HCT116 (cell line): Measurements from ENCODE around the gene ARFGAP3. TPM values are rescaled to one million over a fixed set of nuclear protein-coding genes. Genes with fewer than 3 reads are reported as not detected.

Source experiments
- ATAC-seq: fragments of 200-7000 bp; cut with Tn5 transposase; 2 replicates; pipeline ENCODE4 v1.9.1; 2020; ENCODE audit warnings: mild to moderate bottlenecking, moderate library complexity
- BruUV-seq: library from RNA; stranded (reverse); fragments of 400-500 nt; replicated peaks from 2 replicates; lab custom pipeline; 2021; lab: Mats Ljungman, UMichigan
- CTCF ChIA-PET: fragments of 300-600 bp; sonication (Branson Sonifier 250); formaldehyde crosslinking; loops from one replicate; lab custom pipeline; 2021; ENCODE audit warnings: antibody characterized with exemption; lab: Charles Lee
- POLR2A ChIA-PET: fragments of 300-600, 350-600 bp; sonication (Branson Sonifier 250); formaldehyde crosslinking; loops from one replicate; lab custom pipeline; 2021; ENCODE audit warnings: antibody characterized with exemption; lab: Charles Lee
- RAD21 ChIA-PET, 2 experiments: fragments of 300-600 bp; sonication (Branson Sonifier 250); formaldehyde crosslinking; loops; one replicate each; lab custom pipeline; 2023; ENCODE audit warnings: low total read pairs in 2 of 2; ENCODE audit not compliant: uncharacterized antibody in 2 of 2, unreplicated experiment in 2 of 2, low non-redundant PET in 1 of 2; lab: Charles Lee
- DNase-seq: peaks from one replicate; pipeline ENCODE4 v3.0.0-alpha.2; 2010; ENCODE audit warnings: low read depth, low spot score
- H2AFZ ChIP-seq: fragments of 200-600 bp; shearing (Covaris generic), sonication (generic); 2 replicates; pipeline ENCODE4 v1.6.1; 2017; ENCODE audit warnings: low read depth, mixed run types, mixed read lengths, antibody characterized with exemption, low read length; ENCODE audit not compliant: poor library complexity, severe bottlenecking
- H3K27ac ChIP-seq: 2 replicates; pipeline ENCODE4 v1.5.1; 2012; ENCODE audit warnings: low read depth, low read length
- H3K27me3 ChIP-seq: fragments of 200-600 bp; sonication (generic); 2 replicates; pipeline ENCODE4 v1.6.1; 2016; ENCODE audit warnings: mixed run types, low read length, mixed read lengths; ENCODE audit not compliant: insufficient read depth
- H3K36me3 ChIP-seq, 2 experiments: fragments of 200-500 bp in 1 of 2; fragments of 200-600 bp in 1 of 2; sonication (Bioruptor generic) in 1 of 2; sonication (generic) in 1 of 2; 2 replicates each; pipeline versions ENCODE4 v1.5.1 to v1.6.1; 2014 to 2016; ENCODE audit warnings: low read length in 2 of 2, inconsistent platforms in 1 of 2, mixed read lengths in 1 of 2, mixed run types in 1 of 2; ENCODE audit not compliant: insufficient read depth in 2 of 2, control insufficient read depth in 1 of 2
- H3K4me1 ChIP-seq, 2 experiments: fragments of 200-600 bp in 1 of 2; sonication (generic) in 1 of 2; 2 replicates each; pipeline versions ENCODE4 v1.5.1 to v1.6.1; 2012 to 2017; ENCODE audit warnings: low read length in 2 of 2, inconsistent platforms in 1 of 2, mild to moderate bottlenecking in 1 of 2, mixed read lengths in 1 of 2, mixed run types in 1 of 2, moderate library complexity in 1 of 2; ENCODE audit not compliant: insufficient read depth in 2 of 2, control insufficient read depth in 1 of 2
- H3K4me2 ChIP-seq: fragments of 200-600 bp; sonication (generic); 2 replicates; pipeline ENCODE4 v1.6.1; 2017; ENCODE audit warnings: mixed run types, low read length, mixed read lengths
- H3K4me3 ChIP-seq, 2 experiments: fragments of 200-600 bp in 1 of 2; sonication (generic) in 1 of 2; replicated peaks in 1 of 2; 2 replicates each; pipeline ENCODE4 v1.5.1; 2011 to 2016; ENCODE audit warnings: low read length in 2 of 2, control low read depth in 1 of 2, low read depth in 1 of 2, mild to moderate bottlenecking in 1 of 2, mixed read lengths in 1 of 2, mixed run types in 1 of 2
- H3K79me2 ChIP-seq: fragments of 200-600 bp; sonication (generic); 2 replicates; pipeline ENCODE4 v1.6.1; 2017; ENCODE audit warnings: mild to moderate bottlenecking, mixed run types, low read length, moderate library complexity, mixed read lengths; ENCODE audit not compliant: insufficient read depth
- H3K9ac ChIP-seq: fragments of 200-600 bp; sonication (generic); 2 replicates; pipeline ENCODE4 v1.6.1; 2016; ENCODE audit warnings: low read length, mixed read lengths
- H3K9me2 ChIP-seq: fragments of 200-600 bp; sonication (generic), shearing (Covaris generic); 2 replicates; pipeline ENCODE4 v1.6.1; 2017; ENCODE audit warnings: mixed run types, mild to moderate bottlenecking, moderate library complexity; ENCODE audit not compliant: insufficient read depth
- H3K9me3 ChIP-seq, 2 experiments: fragments of 200-500 bp in 1 of 2; fragments of 200-600 bp in 1 of 2; sonication (Bioruptor generic) in 1 of 2; sonication (generic) in 1 of 2; 2 replicates each; pipeline ENCODE4 v1.6.1; 2014 to 2017; ENCODE audit warnings: low read length in 2 of 2, mixed read lengths in 2 of 2, inconsistent platforms in 1 of 2, low read depth in 1 of 2, mild to moderate bottlenecking in 1 of 2, mixed run types in 1 of 2, moderate library complexity in 1 of 2; ENCODE audit not compliant: control insufficient read depth in 1 of 2, insufficient read depth in 1 of 2
- H4K20me1 ChIP-seq: fragments of 200-600 bp; sonication (generic), shearing (Covaris generic); 2 replicates; pipeline ENCODE4 v1.6.1; 2017; ENCODE audit warnings: mixed run types, mild to moderate bottlenecking, moderate library complexity; ENCODE audit not compliant: insufficient read depth
- ATF3 ChIP-seq: IDR thresholded peaks from 2 replicates; pipeline ENCODE4 v1.6.1; 2012
- CBX3 ChIP-seq: IDR thresholded peaks from 2 replicates; pipeline ENCODE4 v1.6.1; 2012; ENCODE audit warnings: low read depth
- CTCF ChIP-seq, 3 experiments: fragments of 200-600 bp in 1 of 3; sonication (generic) in 1 of 3; IDR thresholded peaks in 2 of 3; conservative IDR thresholded peaks in 1 of 3; 2 replicates each; pipeline ENCODE4 v1.5.1; 2012 to 2017; ENCODE audit warnings: low read depth in 2 of 3, low read length in 2 of 3, antibody characterized with exemption in 1 of 3, borderline replicate concordance in 1 of 3, control low read depth in 1 of 3, mild to moderate bottlenecking in 1 of 3, mixed read lengths in 1 of 3, mixed run types in 1 of 3, moderate library complexity in 1 of 3; ENCODE audit not compliant: insufficient read depth in 1 of 3
- EGR1 ChIP-seq: IDR thresholded peaks from 2 replicates; pipeline ENCODE4 v1.6.1; 2012; ENCODE audit warnings: low read depth
- ELF1 ChIP-seq: IDR thresholded peaks from 2 replicates; pipeline ENCODE4 v1.6.1; 2012; ENCODE audit warnings: low read depth, borderline replicate concordance
- EZH2phosphoT487 ChIP-seq: fragments of 200-600 bp; IDR thresholded peaks from 2 replicates; pipeline ENCODE4 v1.6.1; 2018; ENCODE audit warnings: antibody characterized with exemption, borderline replicate concordance
- JUND ChIP-seq: IDR thresholded peaks from 2 replicates; pipeline ENCODE4 v1.6.1; 2012
- MAX ChIP-seq: IDR thresholded peaks from 2 replicates; pipeline ENCODE4 v1.6.1; 2012
- POLR2A ChIP-seq: IDR thresholded peaks from 2 replicates; pipeline ENCODE4 v1.7.0; 2011; ENCODE audit warnings: borderline replicate concordance; ENCODE audit not compliant: insufficient read depth, insufficient read length; ENCODE audit errors: extremely low read depth
- POLR2AphosphoS5 ChIP-seq: IDR thresholded peaks from 2 replicates; pipeline ENCODE4 v1.6.1; 2011; ENCODE audit warnings: mild to moderate bottlenecking, low read depth, low read length, moderate library complexity
- RAD21 ChIP-seq: IDR thresholded peaks from 2 replicates; pipeline ENCODE4 v1.6.1; 2012; ENCODE audit warnings: low read depth, mild to moderate bottlenecking
- REST ChIP-seq: IDR thresholded peaks from 2 replicates; pipeline ENCODE4 v1.6.1; 2012; ENCODE audit warnings: low read depth
- SIN3A ChIP-seq: IDR thresholded peaks from 2 replicates; pipeline ENCODE4 v1.6.1; 2012; ENCODE audit warnings: low read depth
- SP1 ChIP-seq: IDR thresholded peaks from 2 replicates; pipeline ENCODE4 v1.6.1; 2012; ENCODE audit warnings: low read depth
- SRF ChIP-seq: IDR thresholded peaks from 2 replicates; pipeline ENCODE4 v1.6.1; 2012; ENCODE audit warnings: low read depth
- TCF7L2 ChIP-seq: IDR thresholded peaks from 2 replicates; pipeline ENCODE4 v1.7.0; 2011; ENCODE audit warnings: borderline replicate concordance, inconsistent platforms; ENCODE audit not compliant: insufficient read depth, insufficient read length; ENCODE audit errors: extremely low read depth
- YY1 ChIP-seq: IDR thresholded peaks from 2 replicates; pipeline ENCODE4 v1.6.1; 2011; ENCODE audit warnings: low read length, low read depth, moderate library complexity, mild to moderate bottlenecking; ENCODE audit not compliant: insufficient replicate concordance; ENCODE audit errors: extremely low read depth
- ZFX ChIP-seq: fragments of 450-650 bp; IDR thresholded peaks from 2 replicates; pipeline ENCODE4 v1.6.1; 2017
- ZNF274 ChIP-seq: fragments of 200-500 bp; sonication (Bioruptor generic); IDR thresholded peaks from 2 replicates; pipeline ENCODE4 v1.6.1; 2014; ENCODE audit warnings: mild to moderate bottlenecking, low read depth, low read length, inconsistent platforms
- intact Hi-C: fragments of 100-400 bp; cut with micrococcal nuclease; formaldehyde crosslinking; loops from 2 replicates; pipeline ENCODE4 v1.10.0; 2022
- total RNA-seq: library from RNA; stranded (reverse); gene quantifications from one replicate; pipeline ENCODE4 v1.2.1, GENCODE V29; 2021; ENCODE audit not compliant: unreplicated experiment

The ARFGAP3 gene
- total RNA-seq, 1 experiment from 2014 or later: 15.4 TPM

GRCh38 chr22:42848941-42849550, 8.0 kb downstream of the ARFGAP3 start:
- BruUV-seq: no TSS peak
- Histone ChIP-seq H3K4me1 (peaks cover 18 to 23% of the 10 kb centered on the region in 2 experiments), H3K27me3 (no peaks in the 10 kb centered on the region), H3K9me3 (no peaks in the 10 kb centered on the region), H3K4me2 (no peak overlapping the region), H4K20me1 (no peaks in the 10 kb centered on the region), H3K27ac (no peak overlapping the region), H2AFZ (no peak overlapping the region)
- intact Hi-C loops: no loop called here
- DNase-seq: no peak
- RAD21 ChIA-PET: no interaction called here
- CTCF ChIA-PET: no interaction called here
- TF ChIP-seq POLR2A: no peak
- TF ChIP-seq POLR2AphosphoS5: no peak
- no peak for TF ChIP-seq CBX3
- TF ChIP-seq CTCF (IDR thresholded peaks at IDR 0.05 in 2 of 3, conservative IDR thresholded peaks at IDR 0.05 in 1 of 3; ENCODE audit: borderline replicate concordance in 1 of 3, insufficient read depth in 1 of 3, low read depth in 2 of 3, low read length in 2 of 3): no peak
- no peak for TF ChIP-seq RAD21
- no peak for TF ChIP-seq TCF7L2
- TF ChIP-seq SP1: no peak
- no peak for TF ChIP-seq SRF
- TF ChIP-seq EGR1: no peak
- no peak for TF ChIP-seq REST
- no peak for TF ChIP-seq YY1
- TF ChIP-seq ELF1: no peak
- no peak for TF ChIP-seq SIN3A
- no peak for TF ChIP-seq JUND
- TF ChIP-seq ZNF274: no peak
- TF ChIP-seq ZFX: no peak
- TF ChIP-seq EZH2phosphoT487: no peak
- no peak for TF ChIP-seq MAX
- TF ChIP-seq ATF3: no peak
- TF ChIP-seq, all 23 proteins: peak for 0
- Histone ChIP-seq H3K4me3 (no peak overlapping the region), H3K9me2 (no peaks in the 10 kb centered on the region), H3K79me2 (0 out of 2 replicates have a peak, but pooled peaks cover 5% of the 10 kb centered on the region), H3K9ac (no peak overlapping the region), H3K36me3 (peaks cover 0 to 2% of the 10 kb centered on the region in 2 experiments; a peak in 1 of 4 replicates)
- no peak for ATAC-seq
- POLR2A ChIA-PET: interaction anchor here (1.5 kb wide), 1 partner anchor 165 kb away, joined by 3 read pairs; the partner anchor contains the start of gene PACSIN2
